Measurements from ENCODE around the gene STAMBP. TPM values are rescaled to one million over a fixed set of nuclear protein-coding genes. Genes with fewer than 3 reads are reported as not detected.

The STAMBP gene
- total RNA-seq, 1 experiment from 2014 or later, result 32.2 TPM

DNA sequence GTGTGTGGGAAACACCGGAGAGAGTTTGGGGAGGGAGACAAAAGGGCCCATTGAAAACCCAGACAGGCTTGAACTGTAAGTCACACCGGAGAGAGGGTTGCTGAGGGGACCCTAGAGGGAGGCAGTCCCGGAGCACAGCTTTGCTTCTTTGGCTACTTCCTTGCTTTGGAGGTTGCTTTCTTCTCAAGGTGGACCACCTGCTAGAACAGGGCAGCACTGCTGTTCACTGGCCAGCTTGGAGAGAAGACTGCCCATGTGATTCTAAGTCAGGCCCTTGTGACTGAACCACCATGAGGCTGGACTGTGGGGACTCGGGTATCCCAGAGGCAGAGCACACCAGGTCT is 68.5 kb downstream of the STAMBP start:
- Histone ChIP-seq H3K4me3 (ENCODE audit: low read length) (no peak overlapping the region), H3K27ac (ENCODE audit: low read length) (no peak overlapping the region), H3K36me3 (ENCODE audit: low read depth, low read length) (no peaks in the 10 kb centered on the region), H3K4me1 (ENCODE audit: insufficient read depth, low read length) (no peaks in the 10 kb centered on the region), H3K27me3 (ENCODE audit: low read length) (no peaks in the 10 kb centered on the region), H2AFZ (ENCODE audit: low read length) (no peak overlapping the region), H3K79me2 (ENCODE audit: low read length) (no peaks in the 10 kb centered on the region), H3F3A (ENCODE audit: low read length, unreplicated experiment) (no peaks in the 10 kb centered on the region), H3K9me2 (replicated peaks; ENCODE audit: low read length) (no peaks in the 10 kb centered on the region), H4K20me1 (ENCODE audit: low read length) (no peaks in the 10 kb centered on the region), H3K9me3 (ENCODE audit: low read length) (no peaks in the 10 kb centered on the region), H3K9ac (ENCODE audit: low read length) (no peak overlapping the region), H3K4me2 (ENCODE audit: low read length) (no peak overlapping the region)
- DNase-seq, result no peak
- POLR2A ChIA-PET (ENCODE audit: unreplicated experiment), result no interaction called here
- intact Hi-C loops (cut with micrococcal nuclease), result no loop called here
- no TSS peak for BruUV-seq (replicated peaks)
- CTCF ChIA-PET, result no interaction called here
- no peak for ATAC-seq
- TF ChIP-seq, protein P1, sequence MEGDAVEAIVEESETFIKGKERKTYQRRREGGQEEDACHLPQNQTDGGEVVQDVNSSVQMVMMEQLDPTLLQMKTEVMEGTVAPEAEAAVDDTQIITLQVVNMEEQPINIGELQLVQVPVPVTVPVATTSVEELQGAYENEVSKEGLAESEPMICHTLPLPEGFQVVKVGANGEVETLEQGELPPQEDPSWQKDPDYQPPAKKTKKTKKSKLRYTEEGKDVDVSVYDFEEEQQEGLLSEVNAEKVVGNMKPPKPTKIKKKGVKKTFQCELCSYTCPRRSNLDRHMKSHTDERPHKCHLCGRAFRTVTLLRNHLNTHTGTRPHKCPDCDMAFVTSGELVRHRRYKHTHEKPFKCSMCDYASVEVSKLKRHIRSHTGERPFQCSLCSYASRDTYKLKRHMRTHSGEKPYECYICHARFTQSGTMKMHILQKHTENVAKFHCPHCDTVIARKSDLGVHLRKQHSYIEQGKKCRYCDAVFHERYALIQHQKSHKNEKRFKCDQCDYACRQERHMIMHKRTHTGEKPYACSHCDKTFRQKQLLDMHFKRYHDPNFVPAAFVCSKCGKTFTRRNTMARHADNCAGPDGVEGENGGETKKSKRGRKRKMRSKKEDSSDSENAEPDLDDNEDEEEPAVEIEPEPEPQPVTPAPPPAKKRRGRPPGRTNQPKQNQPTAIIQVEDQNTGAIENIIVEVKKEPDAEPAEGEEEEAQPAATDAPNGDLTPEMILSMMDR (conservative IDR thresholded peaks at IDR 0.05; ENCODE audit: low read depth, low read length), result no peak
- TF ChIP-seq EZH2 (IDR thresholded peaks at IDR 0.05; ENCODE audit: low read length, unreplicated experiment) (no peak), EZH2phosphoT487 (IDR thresholded peaks at IDR 0.05; ENCODE audit: borderline replicate concordance, low read length) (no peak)

- DNase-seq (no peak), ATAC-seq (no peak; the same call in 1 of the 2 replicates)
- Histone ChIP-seq H3K4me3 (ENCODE audit: low read length) (no peak overlapping the region), H3K9ac (ENCODE audit: low read length) (no peak overlapping the region), H3F3A (ENCODE audit: low read length, unreplicated experiment) (no peaks in the 10 kb centered on the region), H4K20me1 (ENCODE audit: low read length) (no peaks in the 10 kb centered on the region), H3K9me3 (ENCODE audit: low read length) (no peaks in the 10 kb centered on the region), H3K27me3 (ENCODE audit: low read length) (no peaks in the 10 kb centered on the region), H3K27ac (ENCODE audit: low read length) (no peak overlapping the region), H3K9me2 (replicated peaks; ENCODE audit: low read length) (no peaks in the 10 kb centered on the region), H3K4me1 (ENCODE audit: insufficient read depth, low read length) (no peaks in the 10 kb centered on the region), H3K4me2 (ENCODE audit: low read length) (no peak overlapping the region), H3K36me3 (ENCODE audit: low read depth, low read length) (no peaks in the 10 kb centered on the region), H2AFZ (ENCODE audit: low read length) (no peak overlapping the region), H3K79me2 (ENCODE audit: low read length) (no peaks in the 10 kb centered on the region)
- TF ChIP-seq, protein P1 (conservative IDR thresholded peaks at IDR 0.05; ENCODE audit: low read depth, low read length), result no peak
- TF ChIP-seq EZH2 (IDR thresholded peaks at IDR 0.05; ENCODE audit: low read length, unreplicated experiment) (no peak), EZH2phosphoT487 (IDR thresholded peaks at IDR 0.05; ENCODE audit: borderline replicate concordance, low read length) (no peak)
- no TSS peak for BruUV-seq (replicated peaks)
- ChIA-PET POLR2A (ENCODE audit: unreplicated experiment) (interaction anchor here (0.6 kb wide), 1 partner anchor 64 kb away, joined by 3 read pairs; no protein-coding TSS in a partner anchor), CTCF (no interaction called here)
- intact Hi-C loops (cut with micrococcal nuclease), result no loop called here
Measured at GRCh38 chr2:73897934-73898333, 69.2 kb downstream of the STAMBP start.

GRCh38 chr2:73899801-73900336 is 71.1 kb downstream of the STAMBP start:
- no peaks in the 10 kb centered on the region for H3F3A ChIP-seq (ENCODE audit: low read length, unreplicated experiment)
- H3K4me1 ChIP-seq (ENCODE audit: insufficient read depth, low read length), result no peaks in the 10 kb centered on the region
- no peak overlapping the region for H2AFZ ChIP-seq (ENCODE audit: low read length)
- no peak for DNase-seq
- no peak overlapping the region for H3K9ac ChIP-seq (ENCODE audit: low read length)
- BruUV-seq (replicated peaks), result no TSS peak
- H3K36me3 ChIP-seq (ENCODE audit: low read depth, low read length), result no peaks in the 10 kb centered on the region
- TF ChIP-seq, protein P1 (conservative IDR thresholded peaks at IDR 0.05; ENCODE audit: low read depth, low read length), result no peak
- TF ChIP-seq EZH2 (IDR thresholded peaks at IDR 0.05; ENCODE audit: low read length, unreplicated experiment), result no peak
- TF ChIP-seq EZH2phosphoT487 (IDR thresholded peaks at IDR 0.05; ENCODE audit: borderline replicate concordance, low read length), result no peak
- intact Hi-C loops (cut with micrococcal nuclease), result no loop called here
- H3K27ac ChIP-seq (ENCODE audit: low read length), result no peak overlapping the region
- no peak overlapping the region for H3K4me2 ChIP-seq (ENCODE audit: low read length)
- ChIA-PET CTCF (no interaction called here), POLR2A (ENCODE audit: unreplicated experiment) (no interaction called here)
- H3K79me2 ChIP-seq (ENCODE audit: low read length), result no peaks in the 10 kb centered on the region
- no peaks in the 10 kb centered on the region for H3K9me2 ChIP-seq (replicated peaks; ENCODE audit: low read length)
- no peak overlapping the region for H3K4me3 ChIP-seq (ENCODE audit: low read length)
- no peaks in the 10 kb centered on the region for H3K9me3 ChIP-seq (ENCODE audit: low read length)
- H3K27me3 ChIP-seq (ENCODE audit: low read length), result no peaks in the 10 kb centered on the region
- ATAC-seq, result no peak
- no peaks in the 10 kb centered on the region for H4K20me1 ChIP-seq (ENCODE audit: low read length)

Data from PC-3 (cell line).